K562 (cell line): ENCODE results near the gene CYP24A1. TPM values are rescaled to one million over a fixed set of nuclear protein-coding genes. Genes with fewer than 3 reads are reported as not detected.

Experiments used
- CBX1 ChIP-seq: sonication (generic); IDR thresholded peaks from 2 replicates; pipeline ENCODE4 v1.6.1; 2016; ENCODE audit warnings: antibody characterized with exemption, low read depth, mild to moderate bottlenecking
- CUX1 ChIP-seq: fragments of 200-800 bp; sonication (Bioruptor generic); IDR thresholded peaks from 2 replicates; pipeline ENCODE4 v1.6.1; 2016; ENCODE audit warnings: missing genetic modification characterization, missing compliant biosample characterization
- FOXK1 ChIP-seq: sonication (generic); formaldehyde crosslinking; IDR thresholded peaks from 2 replicates; pipeline ENCODE4 v1.8.0; 2022; ENCODE audit warnings: missing genetic modification reagents, mild to moderate bottlenecking, borderline replicate concordance
- FOXO4 ChIP-seq: fragments of 450-650 bp; formaldehyde crosslinking; IDR thresholded peaks from 2 replicates; pipeline ENCODE4 v1.4.0; 2020; ENCODE audit warnings: mild to moderate bottlenecking, moderate library complexity
- KDM2B ChIP-seq: fragments of 250-450 bp; sonication (Bioruptor Pico); IDR thresholded peaks from 2 replicates; pipeline ENCODE4 v1.8.0; 2021; ENCODE audit warnings: mild to moderate bottlenecking, moderate library complexity
- MTA1 ChIP-seq: fragments of 450-650 bp; IDR thresholded peaks from 2 replicates; pipeline ENCODE4 v1.6.1; 2017; ENCODE audit warnings: borderline replicate concordance
- MYNN ChIP-seq, 2 experiments: sonication (generic); formaldehyde crosslinking in 1 of 2; IDR thresholded peaks; 2 replicates each; pipeline versions ENCODE4 v1.5.0 to v1.6.1; 2016 to 2020; ENCODE audit warnings: antibody characterized with exemption in 1 of 2, missing genetic modification reagents in 1 of 2
- NUFIP1 ChIP-seq: fragments of 450-650 bp; IDR thresholded peaks from 2 replicates; pipeline ENCODE4 v1.6.1; 2018; ENCODE audit not compliant: partially characterized antibody
- PBX2 ChIP-seq, 2 experiments: IDR thresholded peaks in 1 of 2; conservative IDR thresholded peaks in 1 of 2; 2 replicates each; pipeline ENCODE4 v1.6.1; 2016; ENCODE audit warnings: low read depth in 2 of 2, mild to moderate bottlenecking in 1 of 2, missing compliant biosample characterization in 1 of 2, missing genetic modification characterization in 1 of 2, moderate library complexity in 1 of 2
- PML ChIP-seq: IDR thresholded peaks from 2 replicates; pipeline ENCODE4 v1.6.1; 2012; ENCODE audit warnings: low read length, inconsistent platforms
- PRMT5 ChIP-seq: sonication (generic); formaldehyde crosslinking; IDR thresholded peaks from 2 replicates; pipeline ENCODE4 v1.5.0; 2020; ENCODE audit warnings: missing genetic modification reagents
- SMAD3 ChIP-seq: fragments of 450-650 bp; formaldehyde crosslinking; conservative IDR thresholded peaks from 2 replicates; pipeline ENCODE4 v1.4.0; 2020; ENCODE audit warnings: mild to moderate bottlenecking
- ZBTB49 ChIP-seq: sonication (generic); formaldehyde crosslinking; IDR thresholded peaks from 2 replicates; pipeline ENCODE4 v1.8.0; 2022; ENCODE audit warnings: missing genetic modification reagents, mild to moderate bottlenecking, borderline replicate concordance
- ZNF316 ChIP-seq: fragments of 450-650 bp; IDR thresholded peaks from 2 replicates; pipeline ENCODE4 v1.6.1; 2016
- ZNF347 ChIP-seq: fragments of 450-650 bp; formaldehyde crosslinking; IDR thresholded peaks from 2 replicates; pipeline ENCODE4 v1.4.0; 2020; ENCODE audit warnings: low read depth, mild to moderate bottlenecking, moderate library complexity
- polyA plus RNA-seq, 8 experiments: library from polyadenylated mRNA; depleted of rRNA in 4 of 8; stranded (reverse) in 5 of 8; unstranded in 3 of 8; fragments of >200 nt; fragmentation: Nextera tagmentation in 2 of 8; fragmentation: Illumina TruSeq in 1 of 8; extraction: Ambion mirVana in 2 of 8; extraction: Trizol in 1 of 8; gene quantifications; 2 replicates each; pipeline versions ENCODE4 v1.2.1 to v1.2.3, GENCODE V29; 2011 to 2014; ENCODE audit warnings: inconsistent platforms in 1 of 8, missing spikeins in 1 of 8
- total RNA-seq, 7 experiments: library from RNA; depleted of rRNA in 6 of 7; stranded (reverse); fragments of >200 nt in 6 of 7; fragmentation: Illumina TruSeq in 2 of 7; extraction: Trizol in 2 of 7; gene quantifications; 2 replicates each; pipeline versions ENCODE4 v1.2.1 to v1.2.3, GENCODE V29; 2011 to 2021; ENCODE audit warnings: low replicate concordance in 1 of 7

CYP24A1 gene
- total and polyA plus RNA-seq, 9 of the 15 experiments (the other 6 are each of a cell fraction or from before 2014, with no cell fraction given), result 0.04 TPM; not detected in 8

- TF ChIP-seq CUX1 (CRISPR knock-in tag), result no peak
- TF ChIP-seq PBX2 (CRISPR knock-in tag; IDR thresholded peaks at IDR 0.05; ENCODE audit: low read depth), result no peak
- TF ChIP-seq PBX2 (tag; conservative IDR thresholded peaks at IDR 0.05; ENCODE audit: low read depth), result no peak
- no peak for TF ChIP-seq KDM2B (CRISPR knock-in tag)
- peak; percentile 75 for TF ChIP-seq NUFIP1
- no peak for TF ChIP-seq MYNN (IDR thresholded peaks at IDR 0.05)
- TF ChIP-seq MYNN (CRISPR knock-in tag; IDR thresholded peaks at IDR 0.05), result no peak
- TF ChIP-seq FOXK1 (CRISPR knock-in tag), result no peak; the same call in 1 of the 2 replicates
- TF ChIP-seq MTA1, result no peak; the same call in 1 of the 2 replicates
- no peak for TF ChIP-seq CBX1
- no peak for TF ChIP-seq ZBTB49 (CRISPR knock-in tag)
- TF ChIP-seq ZNF347 (CRISPR knock-in tag), result no peak
- no peak for TF ChIP-seq PML
- TF ChIP-seq SMAD3, result peak; percentile 75; the same call in 1 of the 2 replicates
- TF ChIP-seq FOXO4 (CRISPR knock-in tag), result no peak
- TF ChIP-seq PRMT5 (CRISPR knock-in tag), result no peak
- no peak for TF ChIP-seq ZNF316
Measured at GRCh38 chr20:54207743-54208547, 34.2 kb upstream of the CYP24A1 start, which contains the start of gene PFDN4 (continued).
